NCI-H345 (cell line): ENCODE results near the gene SLC18B1.

Source experiments
- DNase-seq: peaks from one replicate; lab custom pipeline; 2025; lab: John Stamatoyannopoulos, UW

SLC18B1 gene

GRCh38 chr6:132741281-132741680 is 57.2 kb downstream of the SLC18B1 start:
- no peak for DNase-seq

GRCh38 chr6:132736239-132736638 is 62.2 kb downstream of the SLC18B1 start:
- no peak for DNase-seq

- DNase-seq: no peak
These were observed 63.7 kb downstream of the SLC18B1 start for GRCh38 chr6:132734694-132735236.

GRCh38 chr6:132733814-132734213 is 64.6 kb downstream of the SLC18B1 start:
- no peak for DNase-seq

- no peak for DNase-seq
These were observed 65.2 kb downstream of the SLC18B1 start for GRCh38 chr6:132733283-132733682.

GRCh38 chr6:132731086-132731485 is 67.4 kb downstream of the SLC18B1 start:
- DNase-seq: no peak

- DNase-seq: no peak
These were observed 67.9 kb downstream of the SLC18B1 start for GRCh38 chr6:132730560-132730959.

GRCh38 chr6:132728616-132729015 is 69.8 kb downstream of the SLC18B1 start:
- DNase-seq: no peak

- no peak for DNase-seq
These were observed 71.8 kb downstream of the SLC18B1 start for GRCh38 chr6:132726608-132726975.

GRCh38 chr6:132725947-132726607 is 72.4 kb downstream of the SLC18B1 start:
- no peak for DNase-seq

- no peak for DNase-seq
These were observed 73.0 kb downstream of the SLC18B1 start for GRCh38 chr6:132725471-132725870.

- no peak for DNase-seq
These were observed 78.5 kb downstream of the SLC18B1 start for GRCh38 chr6:132719736-132720448.
